GM10847 (cell line): Measurements from ENCODE around the gene EME1.

Experiments used
- POLR2A ChIP-seq: IDR thresholded peaks from 2 replicates; pipeline ENCODE4 v1.6.1; 2011; ENCODE audit not compliant: insufficient read length; ENCODE audit errors: extremely low read depth

The EME1 gene

DNA sequence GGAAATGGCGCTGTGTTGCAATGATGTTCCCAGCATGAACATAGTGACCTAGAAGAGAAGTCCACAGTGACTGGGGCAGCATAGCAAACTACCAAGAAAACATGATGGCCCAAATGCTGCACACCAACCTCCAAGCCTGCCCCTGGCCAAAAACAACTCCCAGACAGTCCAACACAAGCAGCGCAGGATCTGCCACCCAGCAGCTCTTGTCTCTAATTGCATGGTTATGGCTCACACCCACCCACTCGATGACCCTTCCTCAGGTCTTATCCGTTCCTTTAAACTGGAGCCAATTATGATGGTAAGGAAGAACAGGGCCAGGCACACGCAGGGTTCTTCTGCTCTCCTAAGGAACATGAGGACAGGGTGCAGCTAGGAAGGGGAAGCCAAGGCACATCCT lies 3.0 kb upstream of the EME1 start:
- TF ChIP-seq POLR2A: no peak

DNA sequence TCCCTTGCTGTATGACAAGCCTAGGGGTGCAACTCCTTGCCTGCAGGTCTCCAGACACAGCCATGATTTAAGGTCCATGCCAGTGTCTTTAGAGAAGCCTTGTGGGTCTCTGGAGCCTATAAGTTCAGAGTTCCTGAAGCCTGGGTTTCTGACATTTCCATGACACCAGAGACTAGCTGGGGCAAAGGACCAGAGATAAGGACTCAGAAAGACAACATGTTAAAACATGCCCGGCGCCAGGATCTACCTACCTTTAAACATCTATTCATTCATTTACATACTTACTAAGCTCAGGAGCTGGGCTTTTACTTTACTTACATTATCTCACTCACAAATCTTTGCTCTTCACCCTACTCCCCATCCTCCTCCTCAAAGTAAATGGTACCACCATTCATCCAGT lies 1.5 kb upstream of the EME1 start:
- TF ChIP-seq POLR2A: no peak

DNA sequence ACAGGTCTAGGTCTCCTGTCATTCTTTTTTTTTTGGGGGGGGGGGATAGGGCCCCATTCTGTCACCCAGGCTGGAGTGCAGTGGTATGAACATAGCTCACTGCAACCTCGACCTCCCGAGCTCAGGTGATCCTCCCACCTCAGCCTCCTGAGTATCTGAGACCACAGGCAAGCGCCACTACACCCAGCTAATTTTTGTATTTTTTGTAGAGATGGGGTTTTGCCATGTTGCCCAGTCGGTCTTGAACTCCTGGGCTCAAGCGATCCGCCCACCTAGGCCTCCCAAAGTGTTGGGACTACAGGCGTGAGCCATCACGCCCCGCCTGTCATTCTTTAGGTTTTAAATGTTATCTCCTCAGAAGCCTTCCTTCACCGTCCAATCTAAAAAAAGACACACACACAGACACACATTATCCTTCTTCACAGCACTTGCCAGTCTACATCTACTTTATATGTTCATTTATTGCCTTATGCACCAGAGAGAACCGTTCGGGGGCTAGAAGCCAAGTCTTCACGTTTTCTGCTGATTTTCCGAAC lies 739 bp upstream of the EME1 start:
- TF ChIP-seq POLR2A: no peak

DNA sequence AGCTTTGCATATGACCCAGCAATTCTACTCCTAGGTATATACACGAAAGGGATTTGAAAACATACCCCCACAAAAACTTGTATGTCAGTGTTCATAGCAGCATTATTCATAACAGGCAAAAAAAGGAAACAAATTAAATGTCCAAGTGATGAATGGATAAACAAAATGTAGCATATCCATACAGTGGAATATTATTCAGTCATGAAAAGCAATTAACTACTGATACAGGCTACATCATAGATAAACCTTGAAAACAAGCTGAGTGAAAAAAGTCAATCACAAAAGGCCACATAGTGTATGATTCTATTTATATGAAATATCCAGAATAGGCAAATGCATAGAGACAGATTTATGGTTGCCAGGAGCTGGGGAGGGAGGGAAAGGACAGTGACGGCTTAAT lies 676 bp downstream of the EME1 start:
- TF ChIP-seq POLR2A: no peak

DNA sequence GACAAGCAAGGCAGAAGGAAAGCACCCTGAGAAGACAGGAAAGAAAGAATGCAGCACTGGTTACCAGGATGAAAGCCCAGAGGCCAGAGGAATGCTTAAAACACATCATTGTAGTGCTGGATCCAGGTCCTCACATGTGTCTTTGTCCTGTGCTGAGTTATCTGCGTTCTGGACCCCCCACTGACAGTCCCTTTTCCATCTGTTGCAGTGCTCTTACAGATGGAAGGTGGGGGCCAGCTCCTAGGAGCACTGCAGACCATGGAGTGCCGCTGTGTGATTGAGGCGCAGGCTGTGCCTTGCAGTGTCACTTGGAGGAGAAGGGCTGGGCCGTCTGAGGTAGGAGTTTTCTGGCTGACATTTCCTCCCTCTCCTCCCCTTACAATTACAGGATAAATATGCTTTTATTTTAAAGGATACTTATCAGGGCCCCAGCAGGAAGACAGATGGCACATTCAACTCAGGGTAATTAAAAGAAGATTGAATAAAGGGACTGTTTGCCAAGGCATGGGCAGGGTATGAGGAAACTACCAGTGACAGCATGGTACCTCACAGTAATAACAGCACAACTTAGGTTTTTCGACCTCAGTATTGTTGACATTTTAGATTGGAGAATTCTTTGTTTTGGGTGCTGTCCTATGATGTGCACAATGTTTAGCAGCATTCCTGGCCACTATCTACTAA lies 3.0 kb downstream of the EME1 start:
- TF ChIP-seq POLR2A: no peak

DNA sequence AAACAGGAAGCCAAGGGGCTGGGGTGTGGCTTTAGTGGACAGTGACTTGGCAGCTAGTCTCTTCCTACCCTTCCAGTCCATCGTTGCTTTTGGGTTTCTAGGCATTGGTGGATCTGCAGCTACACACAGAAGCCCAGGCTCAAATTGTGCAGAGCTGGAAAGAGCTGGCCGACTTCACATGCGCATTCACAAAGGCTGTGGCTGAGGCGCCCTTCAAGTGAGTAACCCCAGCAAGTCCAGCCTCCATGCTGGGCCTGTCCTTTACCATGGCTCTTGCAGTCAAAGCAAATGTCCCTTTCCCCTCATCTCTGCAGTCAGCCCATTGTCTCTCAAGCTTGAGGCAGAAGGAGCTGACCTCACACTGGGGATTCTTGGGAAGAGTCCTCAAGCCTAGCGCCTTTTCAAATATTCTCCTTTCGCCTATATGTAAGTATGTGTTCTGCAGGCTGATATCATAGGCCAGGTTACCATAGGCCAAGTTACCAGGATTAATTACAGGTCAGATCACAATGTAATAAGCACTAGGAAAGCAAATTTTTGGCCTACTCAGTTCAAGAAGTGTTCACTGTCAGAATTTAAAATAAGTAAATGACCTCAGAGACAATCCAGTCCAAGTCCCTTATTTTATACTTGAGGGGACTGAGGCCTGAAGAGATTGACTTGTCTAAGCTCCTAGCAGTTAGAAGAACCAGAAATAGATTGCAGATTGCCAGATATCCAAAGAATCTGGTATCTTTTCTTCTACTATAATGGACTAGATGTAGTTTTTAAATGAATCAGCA lies 6.5 kb downstream of the EME1 start:
- TF ChIP-seq POLR2A: no peak

DNA sequence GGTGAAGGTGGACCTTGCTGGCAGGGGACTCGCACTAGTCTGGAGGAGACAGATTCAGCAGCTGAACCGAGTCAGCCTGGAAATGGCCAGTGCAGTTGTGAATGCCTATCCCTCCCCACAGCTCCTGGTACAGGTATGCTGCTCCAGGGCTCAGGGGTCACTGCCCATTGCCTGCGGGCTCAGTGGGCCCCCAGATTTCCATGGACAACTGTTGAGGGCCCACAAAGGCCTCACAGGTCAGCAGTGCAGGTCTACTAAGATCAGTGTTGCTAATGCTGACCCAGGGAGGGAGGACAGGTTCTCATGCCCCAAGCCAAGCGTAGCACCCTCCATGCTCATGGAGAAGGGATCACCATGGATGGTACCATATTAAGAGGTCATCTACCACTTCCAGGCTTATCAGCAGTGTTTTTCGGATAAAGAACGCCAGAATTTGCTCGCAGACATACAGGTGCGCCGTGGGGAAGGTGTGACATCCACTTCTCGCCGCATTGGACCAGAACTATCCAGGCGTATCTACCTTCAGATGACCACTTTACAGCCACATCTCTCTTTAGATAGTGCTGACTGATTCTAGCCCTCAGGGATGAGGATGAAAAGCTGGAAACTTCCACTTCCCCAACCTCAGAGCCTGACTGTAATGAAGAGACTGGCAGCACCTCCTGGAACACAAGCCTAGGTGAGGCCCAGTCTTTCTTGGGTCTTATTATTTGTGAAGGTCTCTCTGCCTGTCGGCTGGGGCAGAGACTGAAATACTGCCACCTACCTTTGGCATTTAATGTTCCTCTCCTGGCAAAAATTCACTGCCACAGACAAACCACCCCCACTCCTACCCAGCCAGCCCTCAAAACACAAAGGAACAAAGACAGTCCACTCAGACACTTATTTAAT lies 7.6 kb downstream of the EME1 start:
- no peak for TF ChIP-seq POLR2A

DNA sequence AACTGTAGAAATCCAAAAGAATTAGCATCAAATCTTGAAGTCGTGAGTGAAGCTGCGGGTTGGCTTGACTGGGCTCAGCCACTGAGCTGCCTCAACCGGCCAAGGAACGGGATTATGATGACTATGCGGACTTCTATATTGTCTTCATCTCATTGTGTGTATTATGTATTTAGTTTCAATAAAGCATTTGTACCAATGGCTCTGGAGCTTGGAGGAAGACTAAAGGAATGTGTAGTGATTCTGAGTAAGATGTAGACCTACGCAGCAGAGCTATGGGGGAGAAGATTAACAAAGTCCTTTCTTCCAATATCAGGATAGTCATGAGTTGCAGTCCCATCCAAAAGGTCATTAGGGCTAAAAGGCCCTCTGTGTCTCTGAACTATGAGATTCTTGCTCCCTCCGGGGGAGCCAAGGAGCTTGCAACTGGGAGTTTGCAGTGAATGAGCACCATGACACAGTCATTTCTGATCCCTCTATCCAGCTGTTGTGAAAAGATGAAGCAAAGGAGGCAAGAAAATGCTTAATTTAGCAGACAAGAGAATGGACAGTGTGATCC lies 8.3 kb downstream of the EME1 start:
- no peak for TF ChIP-seq POLR2A

DNA sequence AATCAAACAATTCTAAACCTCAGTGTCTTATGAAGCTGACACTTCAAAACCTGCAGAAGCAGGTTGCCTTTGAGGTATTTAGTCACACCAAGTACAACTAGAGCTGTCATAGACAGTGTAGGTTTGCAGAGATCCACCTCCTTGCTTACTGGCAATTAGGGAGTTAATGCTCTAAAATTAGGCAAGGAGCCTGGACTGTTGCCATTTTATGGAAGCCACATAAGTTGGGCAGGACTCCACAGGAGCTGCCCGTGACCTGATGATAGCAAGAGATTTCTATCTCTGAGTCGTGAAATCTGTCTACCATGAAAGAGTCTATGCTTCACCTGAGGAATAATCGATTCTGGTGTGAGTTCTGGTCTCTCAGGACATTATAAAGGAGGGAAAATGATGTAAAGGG lies 8.9 kb downstream of the EME1 start:
- TF ChIP-seq POLR2A: no peak

DNA sequence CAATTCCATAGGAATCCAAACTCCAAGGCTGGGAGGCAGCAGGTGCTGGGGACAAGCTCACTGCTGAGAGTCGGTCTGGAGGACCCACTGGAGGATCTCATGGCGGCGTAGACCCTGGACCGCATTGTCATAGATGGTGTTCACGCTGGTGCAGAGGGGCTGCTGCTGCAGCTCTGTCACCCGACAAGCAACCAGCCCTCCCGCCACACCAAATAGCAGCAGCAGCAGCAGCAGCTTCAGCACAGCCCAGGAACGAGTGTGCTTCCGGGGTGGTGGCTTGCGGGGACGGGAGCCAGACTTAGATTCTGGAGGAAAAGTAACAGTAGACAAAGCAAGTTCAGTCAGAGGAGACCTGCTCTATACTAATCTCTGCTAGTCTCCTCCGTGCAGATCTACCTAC lies 9.9 kb downstream of the EME1 start:
- TF ChIP-seq POLR2A: no peak

DNA sequence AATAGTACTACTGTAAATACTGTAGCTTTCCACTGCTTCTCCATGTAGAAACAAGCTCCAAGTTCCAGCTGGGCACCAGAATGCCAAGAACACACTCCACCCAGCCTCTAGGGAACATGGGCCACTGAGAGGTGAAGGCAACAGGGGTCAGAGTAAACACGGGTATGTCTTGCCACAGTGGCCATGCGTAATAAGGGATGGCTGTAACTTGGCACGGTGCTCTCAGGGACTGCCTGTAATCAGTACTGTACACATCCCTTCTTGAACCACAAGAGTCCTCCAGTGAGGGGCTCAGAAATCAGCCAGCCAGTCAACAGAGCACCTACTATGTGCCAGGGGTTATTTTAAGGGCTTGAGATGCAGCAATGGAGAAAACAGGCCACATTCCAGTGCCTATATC lies 13.5 kb downstream of the EME1 start:
- TF ChIP-seq POLR2A: no peak

DNA sequence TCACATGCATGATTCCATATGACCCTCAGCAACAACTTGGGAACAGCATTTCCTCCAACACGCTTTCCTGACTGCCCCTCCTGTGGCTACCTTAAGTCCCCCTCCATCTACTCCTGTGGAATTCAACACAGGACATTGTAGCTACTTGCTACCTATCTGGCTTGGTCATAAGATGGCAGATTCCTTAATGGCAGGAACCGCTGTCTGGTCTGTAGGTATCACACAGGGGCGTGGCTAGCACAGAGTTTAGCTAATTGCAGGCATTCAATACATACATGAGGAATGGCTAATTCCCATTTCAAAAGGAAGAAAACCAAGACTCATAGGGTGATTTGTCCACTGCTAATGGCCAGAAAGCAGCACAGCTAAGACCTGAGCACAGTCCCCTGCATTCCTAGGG lies 15.7 kb downstream of the EME1 start:
- TF ChIP-seq POLR2A: no peak

DNA sequence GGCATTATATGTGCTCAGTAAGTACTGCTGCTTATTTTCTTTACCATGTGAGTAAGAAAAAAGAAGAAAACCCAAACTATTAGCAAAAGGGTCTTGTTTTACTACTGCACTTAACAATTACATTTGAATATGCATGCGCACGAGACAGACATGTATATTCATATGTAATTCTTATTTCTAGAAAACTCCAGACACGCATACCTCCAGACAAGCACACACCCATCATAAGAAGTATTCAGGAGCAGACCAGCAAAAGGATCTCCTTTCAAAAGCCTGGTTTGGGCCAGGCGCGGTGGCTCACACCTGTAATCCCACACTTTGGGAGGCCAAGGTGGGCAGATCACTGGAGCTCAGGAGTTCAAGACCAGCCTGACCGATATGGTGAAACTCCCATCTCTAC lies 16.5 kb downstream of the EME1 start:
- TF ChIP-seq POLR2A: no peak

DNA sequence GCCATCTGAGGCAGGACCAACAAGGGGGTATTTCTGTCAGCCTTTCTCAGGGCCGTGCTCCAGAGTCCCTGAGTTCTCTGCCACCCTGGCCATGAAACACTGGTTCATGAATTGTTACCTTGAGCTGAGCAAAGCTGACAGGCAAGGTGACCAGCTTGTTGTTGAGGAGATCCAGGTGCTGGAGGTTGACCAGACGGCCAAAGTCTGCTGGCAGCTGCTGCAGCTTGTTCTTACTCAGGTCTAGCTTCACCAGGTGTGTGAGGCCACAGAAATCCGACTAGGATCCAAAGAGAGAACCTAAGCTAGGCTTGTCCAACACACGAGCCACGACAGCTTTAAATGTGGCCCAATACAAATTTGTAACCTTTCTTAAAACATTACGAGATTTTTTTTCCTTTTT lies 19.6 kb downstream of the EME1 start:
- TF ChIP-seq POLR2A: no peak

DNA sequence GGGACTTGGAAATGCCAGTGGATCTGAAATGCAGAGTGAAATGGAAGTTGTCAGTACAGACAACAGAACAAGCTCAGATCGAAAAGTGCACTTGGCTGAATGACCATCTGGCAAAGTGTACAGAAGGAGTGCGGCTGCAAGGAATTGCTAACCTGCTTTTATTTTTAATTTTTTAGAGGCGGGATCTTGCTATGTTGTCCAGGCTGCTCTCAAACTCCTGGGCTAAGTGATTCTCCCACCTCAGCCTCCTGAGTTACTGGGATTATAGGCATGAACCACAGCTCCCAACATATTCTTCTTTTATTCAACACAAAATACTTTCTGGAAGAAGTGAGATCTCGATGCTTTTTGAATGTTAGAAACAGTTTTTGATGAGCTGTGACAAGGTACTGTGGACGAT lies 20.7 kb downstream of the EME1 start:
- no peak for TF ChIP-seq POLR2A
